Omental fat pad (tissue), 4 donors: ENCODE results near the gene TRIM8. TPM values are rescaled to one million over a fixed set of nuclear protein-coding genes. Genes with fewer than 3 reads are reported as not detected.
A peak's percentile ranks its signal among the peaks of the same experiment; 100 is the strongest.

Source experiments
- ATAC-seq: fragments of 150-250 bp; one replicate; pipeline ENCODE4 v1.9.1; 2016; ENCODE audit warnings: mild to moderate bottlenecking, moderate library complexity; ENCODE audit not compliant: low FRiP score
- DNase-seq: peaks from one replicate; pipeline ENCODE4 v3.0.0-alpha.2; 2019; ENCODE audit warnings: low spot score
- CTCF ChIP-seq, 3 donors: fragments of 450-650 bp; IDR thresholded peaks; one replicate each; pipeline ENCODE4 v1.5.1; 2016 to 2017; ENCODE audit warnings: antibody characterized with exemption in 3 of 3, mild to moderate bottlenecking in 3 of 3, moderate library complexity in 2 of 3
- total RNA-seq, 4 donors: library from RNA; depleted of rRNA; stranded (reverse); fragments of >200 nt; gene quantifications; one replicate each; pipeline ENCODE4 v1.1.0, GENCODE V29; 2016

Gene TRIM8
- total RNA-seq, 4 donors from 2014 or later: 58.2 to 121 (median 103) TPM

- DNase-seq (no peak), ATAC-seq (no peak)
- TF ChIP-seq CTCF (IDR thresholded peaks at IDR 0.05): no peak
Measured at GRCh38 chr10:102673236-102673818, 29.0 kb downstream of the TRIM8 start.

GRCh38 chr10:102673819-102674511 is 29.7 kb downstream of the TRIM8 start:
- no peak for DNase-seq
- TF ChIP-seq CTCF (IDR thresholded peaks at IDR 0.05): no peak
- peak; percentile 60 for ATAC-seq

GRCh38 chr10:102674566-102674965 is 30.3 kb downstream of the TRIM8 start:
- TF ChIP-seq CTCF (IDR thresholded peaks at IDR 0.05): no peak
- no peak for DNase-seq
- ATAC-seq: no peak

- no peak for ATAC-seq
- no peak for TF ChIP-seq CTCF (IDR thresholded peaks at IDR 0.05)
- no peak for DNase-seq
Measured at GRCh38 chr10:102675011-102675665, 30.9 kb downstream of the TRIM8 start.

GRCh38 chr10:102675666-102676533 is 31.6 kb downstream of the TRIM8 start:
- TF ChIP-seq CTCF (IDR thresholded peaks at IDR 0.05): no peak
- ATAC-seq (no peak), DNase-seq (no peak)

GRCh38 chr10:102676534-102677315 is 32.4 kb downstream of the TRIM8 start:
- no peak for DNase-seq
- TF ChIP-seq CTCF (IDR thresholded peaks at IDR 0.05): no peak
- ATAC-seq: no peak
